SK-N-SH treated with all-trans-retinoic acid at 6 μM for 48 hours (cell line): ENCODE data around the gene PRPF4.
"Not testable (repeated sequence)": the region's sequence is repeated elsewhere in the genome, so short reads cannot be mapped to it uniquely, and the experiment has no call there.

Experiments used
- ATAC-seq: fragments of 200-7000 bp; cut with Tn5 transposase; 3 replicates; pipeline ENCODE4 v1.9.1; 2020; ENCODE audit warnings: mild to moderate bottlenecking, moderate library complexity
- ARNTL ChIP-seq: fragments of 450-650 bp; formaldehyde crosslinking; IDR thresholded peaks from 2 replicates; pipeline ENCODE4 v1.5.0; 2020; ENCODE audit warnings: low read depth, mild to moderate bottlenecking, moderate library complexity, borderline replicate concordance
- BACH2 ChIP-seq: fragments of 250-450 bp; sonication (Bioruptor Pico); IDR thresholded peaks from 2 replicates; pipeline ENCODE4 v1.9.0; 2021; ENCODE audit warnings: mild to moderate bottlenecking, borderline replicate concordance
- CREB5 ChIP-seq: fragments of 250-450 bp; sonication (Bioruptor Pico); IDR thresholded peaks from 2 replicates; pipeline ENCODE4 v1.5.1; 2020; ENCODE audit warnings: low read depth, mild to moderate bottlenecking, moderate library complexity
- CSDC2 ChIP-seq: fragments of 250-450 bp; sonication (Bioruptor Pico); IDR thresholded peaks from 2 replicates; pipeline ENCODE4 v1.5.0; 2020; ENCODE audit warnings: mild to moderate bottlenecking, moderate library complexity
- GLIS3 ChIP-seq: fragments of 250-450 bp; sonication (Bioruptor Pico); IDR thresholded peaks from 2 replicates; pipeline ENCODE4 v1.5.0; 2020; ENCODE audit warnings: mild to moderate bottlenecking, moderate library complexity
- ISL1 ChIP-seq: fragments of 250-450 bp; sonication (Bioruptor Pico); IDR thresholded peaks from 2 replicates; pipeline ENCODE4 v2.1.2; 2022; ENCODE audit warnings: mild to moderate bottlenecking, moderate library complexity
- OSR1 ChIP-seq: fragments of 250-450 bp; sonication (Bioruptor Pico); IDR thresholded peaks from 2 replicates; pipeline ENCODE4 v1.8.0; 2022; ENCODE audit warnings: moderate library complexity, mild to moderate bottlenecking, inconsistent platforms
- PPARA ChIP-seq: fragments of 250-450 bp; sonication (Bioruptor Pico); IDR thresholded peaks from 2 replicates; pipeline ENCODE4 v1.5.0; 2020; ENCODE audit warnings: mild to moderate bottlenecking, borderline replicate concordance
- RARB ChIP-seq: fragments of 250-450 bp; sonication (Bioruptor Pico); IDR thresholded peaks from 2 replicates; pipeline ENCODE4 v1.8.0; 2021; ENCODE audit warnings: mild to moderate bottlenecking, moderate library complexity
- SNAI2 ChIP-seq: fragments of 250-450 bp; sonication (Bioruptor Pico); IDR thresholded peaks from 2 replicates; pipeline ENCODE4 v1.5.0; 2020; ENCODE audit warnings: mild to moderate bottlenecking, moderate library complexity
- TCF4 ChIP-seq: fragments of 250-450 bp; sonication (Bioruptor Pico); IDR thresholded peaks from 2 replicates; pipeline ENCODE4 v1.8.0; 2021; ENCODE audit warnings: mild to moderate bottlenecking, moderate library complexity, borderline replicate concordance
- TOX ChIP-seq: fragments of 250-450 bp; sonication (Bioruptor Pico); IDR thresholded peaks from 2 replicates; pipeline ENCODE4 v1.8.0; 2021; ENCODE audit warnings: mild to moderate bottlenecking, moderate library complexity, borderline replicate concordance
- ZC3H10 ChIP-seq: fragments of 250-450 bp; sonication (Bioruptor Pico); IDR thresholded peaks from 2 replicates; pipeline ENCODE4 v1.5.1; 2021; ENCODE audit warnings: mild to moderate bottlenecking, moderate library complexity
- ZFP3 ChIP-seq: fragments of 250-450 bp; sonication (Bioruptor Pico); IDR thresholded peaks from 2 replicates; pipeline ENCODE4 v1.5.0; 2020; ENCODE audit warnings: mild to moderate bottlenecking, moderate library complexity
- ZFP30 ChIP-seq: fragments of 450-650 bp; formaldehyde crosslinking; IDR thresholded peaks from 2 replicates; pipeline ENCODE4 v1.5.0; 2022; ENCODE audit warnings: mild to moderate bottlenecking, moderate library complexity
- ZNF565 ChIP-seq: fragments of 450-650 bp; formaldehyde crosslinking; conservative IDR thresholded peaks from 2 replicates; pipeline ENCODE4 v1.5.0; 2020; ENCODE audit warnings: low read depth, mild to moderate bottlenecking, moderate library complexity
- ZNF70 ChIP-seq: fragments of 450-650 bp; formaldehyde crosslinking; IDR thresholded peaks from 2 replicates; pipeline ENCODE4 v1.5.0; 2020; ENCODE audit warnings: mild to moderate bottlenecking, moderate library complexity
- ZNF8 ChIP-seq: fragments of 450-650 bp; formaldehyde crosslinking; IDR thresholded peaks from 2 replicates; pipeline ENCODE4 v1.5.0; 2020; ENCODE audit warnings: mild to moderate bottlenecking, moderate library complexity
- TF ChIP-seq, protein P1 (sequence below): fragments of 250-450 bp; sonication (Bioruptor Pico); IDR thresholded peaks from 2 replicates; pipeline ENCODE4 v1.8.0; 2021; ENCODE audit warnings: low read depth, mild to moderate bottlenecking, moderate library complexity, borderline replicate concordance
- TF ChIP-seq, protein P2 (sequence below): fragments of 250-450 bp; sonication (Bioruptor Pico); IDR thresholded peaks from 2 replicates; pipeline ENCODE4 v1.5.1; 2021; ENCODE audit warnings: mild to moderate bottlenecking, moderate library complexity

PRPF4 gene

GRCh38 chr9:113246928-113247327, 28.5 kb upstream of the PRPF4 start (continued):
- TF ChIP-seq, protein P1, sequence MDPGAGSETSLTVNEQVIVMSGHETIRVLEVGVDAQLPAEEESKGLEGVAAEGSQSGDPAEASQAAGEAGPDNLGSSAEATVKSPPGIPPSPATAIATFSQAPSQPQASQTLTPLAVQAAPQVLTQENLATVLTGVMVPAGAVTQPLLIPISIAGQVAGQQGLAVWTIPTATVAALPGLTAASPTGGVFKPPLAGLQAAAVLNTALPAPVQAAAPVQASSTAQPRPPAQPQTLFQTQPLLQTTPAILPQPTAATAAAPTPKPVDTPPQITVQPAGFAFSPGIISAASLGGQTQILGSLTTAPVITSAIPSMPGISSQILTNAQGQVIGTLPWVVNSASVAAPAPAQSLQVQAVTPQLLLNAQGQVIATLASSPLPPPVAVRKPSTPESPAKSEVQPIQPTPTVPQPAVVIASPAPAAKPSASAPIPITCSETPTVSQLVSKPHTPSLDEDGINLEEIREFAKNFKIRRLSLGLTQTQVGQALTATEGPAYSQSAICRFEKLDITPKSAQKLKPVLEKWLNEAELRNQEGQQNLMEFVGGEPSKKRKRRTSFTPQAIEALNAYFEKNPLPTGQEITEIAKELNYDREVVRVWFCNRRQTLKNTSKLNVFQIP (CRISPR knock-in tag), result no peak

DNA sequence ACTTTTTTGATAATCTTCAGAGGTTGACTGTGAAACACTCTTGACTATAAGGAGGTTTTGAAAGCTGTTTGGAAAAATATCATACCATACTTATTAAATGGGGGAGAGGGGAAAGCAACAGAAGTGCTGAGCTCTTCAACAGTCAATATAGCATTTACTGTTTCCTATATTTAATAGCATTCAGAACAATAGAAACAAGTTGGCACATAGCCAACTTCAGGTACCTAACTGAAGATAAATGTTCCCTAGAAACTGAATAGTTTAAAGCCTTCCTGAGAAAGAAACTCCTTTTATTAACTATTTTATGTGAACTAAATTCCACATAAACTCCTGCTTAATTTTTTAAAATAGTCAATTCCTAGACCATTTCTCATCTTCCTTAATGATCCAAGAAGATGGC, 27.8 kb upstream of the PRPF4 start:
- ATAC-seq, result no peak
- TF ChIP-seq SNAI2 (CRISPR knock-in tag) (no peak), ZC3H10 (CRISPR knock-in tag) (no peak), ARNTL (CRISPR knock-in tag) (no peak), RARB (CRISPR knock-in tag) (no peak), ISL1 (CRISPR knock-in tag) (no peak), CSDC2 (CRISPR knock-in tag) (no peak), PPARA (CRISPR knock-in tag) (no peak), ZNF565 (CRISPR knock-in tag) (no peak), BACH2 (CRISPR knock-in tag) (no peak), TOX (CRISPR knock-in tag) (no peak)
- TF ChIP-seq, protein P1 (CRISPR knock-in tag), result no peak
- TF ChIP-seq, protein P2, sequence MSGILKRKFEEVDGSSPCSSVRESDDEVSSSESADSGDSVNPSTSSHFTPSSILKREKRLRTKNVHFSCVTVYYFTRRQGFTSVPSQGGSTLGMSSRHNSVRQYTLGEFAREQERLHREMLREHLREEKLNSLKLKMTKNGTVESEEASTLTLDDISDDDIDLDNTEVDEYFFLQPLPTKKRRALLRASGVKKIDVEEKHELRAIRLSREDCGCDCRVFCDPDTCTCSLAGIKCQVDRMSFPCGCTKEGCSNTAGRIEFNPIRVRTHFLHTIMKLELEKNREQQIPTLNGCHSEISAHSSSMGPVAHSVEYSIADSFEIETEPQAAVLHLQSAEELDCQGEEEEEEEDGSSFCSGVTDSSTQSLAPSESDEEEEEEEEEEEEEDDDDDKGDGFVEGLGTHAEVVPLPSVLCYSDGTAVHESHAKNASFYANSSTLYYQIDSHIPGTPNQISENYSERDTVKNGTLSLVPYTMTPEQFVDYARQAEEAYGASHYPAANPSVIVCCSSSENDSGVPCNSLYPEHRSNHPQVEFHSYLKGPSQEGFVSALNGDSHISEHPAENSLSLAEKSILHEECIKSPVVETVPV (CRISPR knock-in tag), result no peak

- not testable (repeated sequence) for ATAC-seq
These were observed 25.8 kb upstream of the PRPF4 start for GRCh38 chr9:113249661-113250060.

DNA sequence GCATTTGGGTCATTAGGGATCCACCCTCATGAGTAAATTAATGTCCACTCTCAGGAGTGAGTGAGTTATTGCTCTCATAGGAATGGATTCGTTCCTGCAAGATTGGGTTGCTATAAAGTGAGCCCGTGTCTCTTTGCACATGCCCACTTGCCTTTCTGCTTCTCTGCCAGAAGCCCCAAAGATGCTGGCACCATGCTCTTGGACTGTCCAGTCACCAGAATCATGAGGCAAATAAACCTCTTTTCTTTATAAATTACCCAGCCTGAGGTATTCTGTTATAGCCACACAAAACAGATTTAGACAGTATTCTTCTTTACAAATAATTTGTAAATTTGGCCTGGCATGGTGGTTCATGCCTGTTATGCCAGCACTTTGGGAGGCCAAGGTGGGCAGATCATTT, 24.7 kb upstream of the PRPF4 start:
- ATAC-seq, result no peak
- no peak for TF ChIP-seq CREB5 (CRISPR knock-in tag)
- TF ChIP-seq ZFP3 (CRISPR knock-in tag), result no peak
- TF ChIP-seq PPARA (CRISPR knock-in tag), result no peak
- no peak for TF ChIP-seq TOX (CRISPR knock-in tag)
- TF ChIP-seq, all 23 proteins: peak for 0

DNA sequence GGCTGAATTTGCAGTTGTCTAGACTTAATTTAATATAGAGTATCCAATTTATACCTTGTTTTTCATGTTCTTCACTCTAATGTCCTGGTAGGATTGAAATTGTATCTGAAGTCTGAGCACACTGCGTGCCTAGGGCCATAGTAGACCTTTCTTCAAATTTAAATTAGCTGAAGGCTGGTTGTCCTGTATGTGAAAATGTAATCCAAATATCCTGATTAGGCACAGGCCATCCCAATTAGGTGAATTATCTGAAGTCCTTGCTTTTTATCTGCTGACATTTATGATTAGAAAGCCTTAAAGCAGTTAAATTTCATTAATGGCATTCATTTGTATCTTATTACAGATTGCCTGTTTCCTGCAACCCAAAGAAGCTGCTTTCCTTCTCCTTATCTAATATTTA, 20.5 kb upstream of the PRPF4 start:
- no peak; the same call in 2 of the 3 replicates for ATAC-seq
- TF ChIP-seq ZNF70 (CRISPR knock-in tag) (peak; percentile 67; the same call in 1 of the 2 replicates), CSDC2 (CRISPR knock-in tag) (no peak), SNAI2 (CRISPR knock-in tag) (0 out of 2 replicates have a peak, but pooled peaks have one; percentile 50), CREB5 (CRISPR knock-in tag) (peak; percentile 60), ZFP30 (CRISPR knock-in tag) (no peak), ZC3H10 (CRISPR knock-in tag) (no peak), BACH2 (CRISPR knock-in tag) (no peak), ZNF8 (CRISPR knock-in tag) (peak; percentile 65), OSR1 (CRISPR knock-in tag) (no peak), ZFP3 (CRISPR knock-in tag) (no peak), TCF4 (CRISPR knock-in tag) (peak; percentile 99), ISL1 (CRISPR knock-in tag) (peak; percentile 67), GLIS3 (CRISPR knock-in tag) (peak; percentile 66; the same call in 1 of the 2 replicates), RARB (CRISPR knock-in tag) (no peak), PPARA (CRISPR knock-in tag) (no peak), TOX (CRISPR knock-in tag) (no peak), ARNTL (CRISPR knock-in tag) (peak; percentile 66; the same call in 1 of the 2 replicates)
- TF ChIP-seq, protein P1 (CRISPR knock-in tag), result no peak
- TF ChIP-seq, protein P2 (CRISPR knock-in tag), result peak; percentile 88; the same call in 1 of the 2 replicates
